ENCODE measurements around the gene ZCCHC14. TPM values are rescaled to one million over a fixed set of nuclear protein-coding genes. Genes with fewer than 3 reads are reported as not detected.
"Not testable (repeated sequence)": the region's sequence is repeated elsewhere in the genome, so short reads cannot be mapped to it uniquely, and the experiment has no call there.

Gene ZCCHC14
- total and polyA plus RNA-seq, 2 experiments from 2014 or later, result 2.7 to 6.3 TPM

- Histone ChIP-seq H3K27me3 (replicated peaks; ENCODE audit: insufficient read depth) (no peaks in the 10 kb centered on the region), H3K9ac (peak overlapping the region; percentile 95), H3K79me2 (ENCODE audit: insufficient read depth) (peaks cover 32% of the 10 kb centered on the region), H4K20me1 (ENCODE audit: insufficient read depth) (peaks cover 21% of the 10 kb centered on the region; the same call in 1 of the 2 replicates), H2AFZ (peak overlapping the region; percentile 44; the same call in 1 of the 2 replicates), H3K27ac (peak overlapping the region; percentile 89), H3K4me3 (peak overlapping the region; percentile 72), H3K4me1 (ENCODE audit: insufficient read depth) (peaks cover 40% of the 10 kb centered on the region), H3K4me2 (ENCODE audit: unreplicated experiment) (peak overlapping the region; percentile 81), H3K9me2 (ENCODE audit: insufficient read depth) (no peaks in the 10 kb centered on the region), H3K36me3 (ENCODE audit: low read depth) (no peaks in the 10 kb centered on the region), H3K9me3 (ENCODE audit: low read depth) (no peaks in the 10 kb centered on the region), H3F3A (ENCODE audit: insufficient read depth) (peaks cover 44% of the 10 kb centered on the region)
- WGBS, 2 experiments (ENCODE audit: low coverage in 1 of 2, low lambda C conversion rate in 2 of 2, missing lambda C conversion rate in 2 of 2), result 94 to 96% methylated on average over 23 to 24 of the region's 24 CpGs
- no peak for TF ChIP-seq EZH2 (IDR thresholded peaks at IDR 0.05; ENCODE audit: insufficient read depth, poor library complexity, severe bottlenecking)
- in situ Hi-C loops (cut with MboI), result no loop called here
- no peak for DNase-seq
These were observed 102.0 kb downstream of the ZCCHC14 start for GRCh38 chr16:87390641-87391323.

DNA sequence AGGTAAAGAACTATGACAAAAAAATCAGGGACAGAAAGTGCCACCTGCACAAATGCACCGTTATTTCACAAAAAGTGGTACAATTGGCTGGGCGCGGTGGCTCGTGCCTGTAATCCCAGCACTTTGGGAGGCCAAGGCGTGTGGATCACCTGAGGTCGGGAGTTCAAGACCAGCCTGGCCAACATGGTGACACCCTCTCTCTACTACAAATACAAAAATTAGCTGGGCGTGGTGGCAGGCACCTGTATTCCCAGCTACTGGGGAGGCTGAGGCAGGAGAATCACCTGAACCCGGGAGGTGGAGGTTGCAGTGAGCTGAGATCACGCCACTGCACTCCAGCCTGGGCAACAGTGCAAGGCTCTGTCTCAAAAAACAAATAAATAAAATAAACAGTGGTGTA is 102.9 kb downstream of the ZCCHC14 start:
- H3K9ac ChIP-seq; H3K4me3 ChIP-seq; in situ Hi-C loops (cut with MboI); H3K27me3 ChIP-seq (replicated peaks; ENCODE audit: insufficient read depth); H2AFZ ChIP-seq; H3K27ac ChIP-seq; H3K4me2 ChIP-seq (ENCODE audit: unreplicated experiment); H3K9me2 ChIP-seq (ENCODE audit: insufficient read depth); DNase-seq; H3K9me3 ChIP-seq (ENCODE audit: low read depth); H3K36me3 ChIP-seq (ENCODE audit: low read depth): not testable (repeated sequence)
- Histone ChIP-seq H3F3A (ENCODE audit: insufficient read depth) (peaks cover 43% of the 10 kb centered on the region), H3K79me2 (ENCODE audit: insufficient read depth) (peaks cover 23% of the 10 kb centered on the region), H4K20me1 (ENCODE audit: insufficient read depth) (peaks cover 12% of the 10 kb centered on the region; the same call in 1 of the 2 replicates), H3K4me1 (ENCODE audit: insufficient read depth) (peaks cover 34% of the 10 kb centered on the region)
- 94 to 97% methylated on average over 9 of the region's 9 CpGs for WGBS, 2 experiments (ENCODE audit: low coverage in 1 of 2, low lambda C conversion rate in 2 of 2, missing lambda C conversion rate in 2 of 2)

DNA sequence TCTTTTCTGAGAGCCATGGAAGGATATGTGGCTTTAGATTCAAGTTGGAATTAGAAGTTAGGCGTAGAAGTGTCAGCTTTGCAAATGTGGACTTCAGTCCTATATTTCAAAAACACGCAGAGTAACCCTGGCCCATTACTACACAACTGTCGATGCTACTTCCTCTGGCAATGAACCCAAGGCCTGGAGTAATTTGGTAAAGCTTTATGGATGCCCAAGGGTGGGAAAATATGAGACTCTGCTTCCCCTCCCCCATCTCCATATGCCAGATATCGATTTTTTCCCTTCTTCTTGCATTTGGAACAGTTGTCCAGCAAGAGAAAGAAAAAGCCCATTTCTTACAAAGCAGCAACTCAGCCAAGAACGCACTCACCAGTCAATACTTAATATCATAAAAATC is 103.6 kb downstream of the ZCCHC14 start:
- Histone ChIP-seq H3K79me2 (ENCODE audit: insufficient read depth) (peaks cover 17% of the 10 kb centered on the region), H3K4me3 (no peak overlapping the region), H3K9me3 (ENCODE audit: low read depth) (no peaks in the 10 kb centered on the region), H3K4me2 (ENCODE audit: unreplicated experiment) (no peak overlapping the region), H3K27ac (peak overlapping the region; percentile 93), H3K4me1 (ENCODE audit: insufficient read depth) (peaks cover 27% of the 10 kb centered on the region), H3K9ac (no peak overlapping the region), H3K27me3 (replicated peaks; ENCODE audit: insufficient read depth) (no peaks in the 10 kb centered on the region), H3F3A (ENCODE audit: insufficient read depth) (peaks cover 38% of the 10 kb centered on the region), H3K36me3 (ENCODE audit: low read depth) (no peaks in the 10 kb centered on the region), H2AFZ (no peak overlapping the region), H3K9me2 (ENCODE audit: insufficient read depth) (no peaks in the 10 kb centered on the region), H4K20me1 (ENCODE audit: insufficient read depth) (peaks cover 7% of the 10 kb centered on the region; the same call in 1 of the 2 replicates)
- in situ Hi-C loops (cut with MboI), result no loop called here
- DNase-seq, result no peak
- 92% methylated on average over 5 of the region's 5 CpGs for WGBS, 2 experiments (ENCODE audit: low coverage in 1 of 2, low lambda C conversion rate in 2 of 2, missing lambda C conversion rate in 2 of 2)
- TF ChIP-seq EZH2 (IDR thresholded peaks at IDR 0.05; ENCODE audit: insufficient read depth, poor library complexity, severe bottlenecking) (no peak), EZH2phosphoT487 (IDR thresholded peaks at IDR 0.05; ENCODE audit: insufficient read depth, low read depth) (no peak)

DNA sequence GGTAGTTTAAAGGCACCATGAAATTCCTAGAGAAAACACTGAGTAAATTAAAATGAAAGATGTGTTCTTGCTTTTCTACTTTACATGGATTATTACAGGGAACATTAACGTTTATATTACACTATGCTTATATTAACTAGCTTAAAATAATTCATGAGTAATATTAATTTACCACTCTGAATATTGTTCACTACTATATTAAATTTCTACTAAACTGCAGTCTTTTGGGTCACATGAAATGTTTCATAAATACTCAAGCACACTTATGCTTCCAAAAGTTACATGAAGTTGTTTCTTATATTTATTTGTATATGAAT is 104.0 kb downstream of the ZCCHC14 start:
- Histone ChIP-seq H3K27me3 (replicated peaks; ENCODE audit: insufficient read depth) (no peaks in the 10 kb centered on the region), H3K27ac (peak overlapping the region; percentile 93), H3K36me3 (ENCODE audit: low read depth) (no peaks in the 10 kb centered on the region), H3K4me1 (ENCODE audit: insufficient read depth) (peaks cover 22% of the 10 kb centered on the region), H2AFZ (peak overlapping the region; percentile 75), H3F3A (ENCODE audit: insufficient read depth) (peaks cover 33% of the 10 kb centered on the region), H3K9ac (peak overlapping the region; percentile 77), H3K9me3 (ENCODE audit: low read depth) (no peaks in the 10 kb centered on the region), H4K20me1 (ENCODE audit: insufficient read depth) (peaks cover 2% of the 10 kb centered on the region; the same call in 1 of the 2 replicates), H3K9me2 (ENCODE audit: insufficient read depth) (no peaks in the 10 kb centered on the region), H3K4me3 (peak overlapping the region; percentile 34), H3K79me2 (ENCODE audit: insufficient read depth) (peaks cover 12% of the 10 kb centered on the region), H3K4me2 (ENCODE audit: unreplicated experiment) (peak overlapping the region; percentile 51)
- 23 to 27% methylated on average over 1 of the region's 1 CpG for WGBS, 2 experiments (ENCODE audit: low coverage in 1 of 2, low lambda C conversion rate in 2 of 2, missing lambda C conversion rate in 2 of 2)
- TF ChIP-seq EZH2phosphoT487 (IDR thresholded peaks at IDR 0.05; ENCODE audit: insufficient read depth, low read depth) (no peak), EZH2 (IDR thresholded peaks at IDR 0.05; ENCODE audit: insufficient read depth, poor library complexity, severe bottlenecking) (no peak)
- in situ Hi-C loops (cut with MboI), result no loop called here
- no peak for DNase-seq
